ENCODE results near the gene NFYA.

The NFYA gene

GRCh38 chr6:41072836-41073202 is at the start of gene NFYA:
NFYA (plus strand) TSS chr6:41072974; CDS start chr6:41079090, 6,116 bp downstream.
- H3K36me3 ChIP-seq (ENCODE audit: control insufficient read depth, low read length): peaks cover 71% of the 10 kb centered on the region
- H3F3A ChIP-seq (ENCODE audit: control insufficient read depth, insufficient read depth): peaks cover 11% of the 10 kb centered on the region
- H3K4me2 ChIP-seq (ENCODE audit: low read length): peak within 1 kb of the TSS; percentile 99
- no peaks in the 10 kb centered on the region for H3K9me3 ChIP-seq (ENCODE audit: control insufficient read depth, insufficient read depth, low read length)
- peaks cover 46% of the 10 kb centered on the region for H3K4me1 ChIP-seq (ENCODE audit: control insufficient read depth, low read length)
- peak within 1 kb of the TSS; percentile 94 for H3K27ac ChIP-seq (ENCODE audit: low read depth, low read length)
- peaks cover 8% of the 10 kb centered on the region for H4K20me1 ChIP-seq (ENCODE audit: control insufficient read depth, insufficient read depth, low read depth, low read length)
- peak within 1 kb of the TSS; percentile 93 for H3K4me3 ChIP-seq (ENCODE audit: low read length)
- TF ChIP-seq CTCF (IDR thresholded peaks at IDR 0.05; ENCODE audit: low read depth, low read length, poor library complexity, severe bottlenecking) (no peak), EZH2phosphoT487 (IDR thresholded peaks at IDR 0.05; ENCODE audit: borderline replicate concordance, low read length) (no peak)
- H3K27me3 ChIP-seq (ENCODE audit: control insufficient read depth, low read length): no peaks in the 10 kb centered on the region
- no peaks in the 10 kb centered on the region for H3K9me2 ChIP-seq (replicated peaks; ENCODE audit: control insufficient read depth, low read length)
- H3K79me2 ChIP-seq (ENCODE audit: control insufficient read depth, low read length): peaks cover 60% of the 10 kb centered on the region

- no peak overlapping the region for H3K27ac ChIP-seq (ENCODE audit: low read depth, low read length)
- no peaks in the 10 kb centered on the region for H4K20me1 ChIP-seq (ENCODE audit: control insufficient read depth, insufficient read depth, low read depth, low read length)
- H3K4me1 ChIP-seq (ENCODE audit: control insufficient read depth, low read length): peaks cover 11% of the 10 kb centered on the region
Measured at GRCh38 chr6:41023114-41023513, 49.7 kb upstream of the NFYA start.

DNA sequence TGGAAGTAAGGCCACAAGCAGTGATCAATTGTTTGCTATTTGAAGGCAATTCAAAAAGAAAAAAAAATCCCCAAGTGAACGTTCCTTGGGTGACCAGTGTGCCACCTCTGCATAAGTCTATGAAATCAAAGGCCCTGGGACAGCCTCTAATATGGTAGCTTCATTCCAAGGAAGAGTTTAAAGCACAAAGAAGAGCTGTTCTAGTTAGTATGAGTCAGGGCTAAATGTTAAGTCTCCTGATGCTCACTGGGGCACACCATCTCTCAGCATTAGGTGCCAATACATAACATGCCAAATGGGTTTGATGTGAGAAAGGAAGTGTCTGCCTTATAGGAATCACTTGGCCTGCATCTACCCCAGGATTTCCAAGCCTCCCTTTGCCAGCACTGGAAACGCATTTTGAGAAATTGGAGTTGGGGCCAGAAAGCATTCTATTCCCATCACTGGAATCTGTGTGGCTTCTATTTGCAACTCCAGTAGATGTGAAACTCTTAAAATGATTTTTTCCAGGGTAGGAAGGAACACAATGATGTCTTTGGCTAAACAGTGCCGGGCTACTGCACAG is 46.7 kb upstream of the NFYA start:
- H3K27ac ChIP-seq (ENCODE audit: low read depth, low read length): no peak overlapping the region
- peaks cover 24% of the 10 kb centered on the region for H3K4me1 ChIP-seq (ENCODE audit: control insufficient read depth, low read length)
- H3K4me2 ChIP-seq (ENCODE audit: low read length): peak overlapping the region; percentile 35
- no peaks in the 10 kb centered on the region for H3K9me3 ChIP-seq (ENCODE audit: control insufficient read depth, insufficient read depth, low read length)
- H3K9me2 ChIP-seq (replicated peaks; ENCODE audit: control insufficient read depth, low read length): no peaks in the 10 kb centered on the region
- H3K4me3 ChIP-seq (ENCODE audit: low read length): no peak overlapping the region
- H3K36me3 ChIP-seq (ENCODE audit: control insufficient read depth, low read length): no peaks in the 10 kb centered on the region
- no peak for TF ChIP-seq EZH2phosphoT487 (IDR thresholded peaks at IDR 0.05; ENCODE audit: borderline replicate concordance, low read length)
- TF ChIP-seq CTCF (IDR thresholded peaks at IDR 0.05; ENCODE audit: low read depth, low read length, poor library complexity, severe bottlenecking): no peak
- H3F3A ChIP-seq (ENCODE audit: control insufficient read depth, insufficient read depth): no peaks in the 10 kb centered on the region
- no peaks in the 10 kb centered on the region for H4K20me1 ChIP-seq (ENCODE audit: control insufficient read depth, insufficient read depth, low read depth, low read length)
- H3K27me3 ChIP-seq (ENCODE audit: control insufficient read depth, low read length): no peaks in the 10 kb centered on the region
- no peaks in the 10 kb centered on the region for H3K79me2 ChIP-seq (ENCODE audit: control insufficient read depth, low read length)

More at GRCh38 chr6:41023114-41023513, 49.7 kb upstream of the NFYA start:
- no peaks in the 10 kb centered on the region for H3F3A ChIP-seq (ENCODE audit: control insufficient read depth, insufficient read depth)
- no peaks in the 10 kb centered on the region for H3K9me3 ChIP-seq (ENCODE audit: control insufficient read depth, insufficient read depth, low read length)
- no peak overlapping the region for H3K4me2 ChIP-seq (ENCODE audit: low read length)
- H3K27me3 ChIP-seq (ENCODE audit: control insufficient read depth, low read length): no peaks in the 10 kb centered on the region
- H3K79me2 ChIP-seq (ENCODE audit: control insufficient read depth, low read length): no peaks in the 10 kb centered on the region
- TF ChIP-seq CTCF (IDR thresholded peaks at IDR 0.05; ENCODE audit: low read depth, low read length, poor library complexity, severe bottlenecking): no peak
- no peak for TF ChIP-seq EZH2phosphoT487 (IDR thresholded peaks at IDR 0.05; ENCODE audit: borderline replicate concordance, low read length)
- H3K9me2 ChIP-seq (replicated peaks; ENCODE audit: control insufficient read depth, low read length): no peaks in the 10 kb centered on the region
- no peaks in the 10 kb centered on the region for H3K36me3 ChIP-seq (ENCODE audit: control insufficient read depth, low read length)
- no peak overlapping the region for H3K4me3 ChIP-seq (ENCODE audit: low read length)
